Keratinocyte (primary cell): ENCODE results near the gene PLXNA3. TPM values are rescaled to one million over a fixed set of nuclear protein-coding genes. Genes with fewer than 3 reads are reported as not detected.

ENCODE experiments used
- DNase-seq: peaks from one replicate; pipeline ENCODE4 v3.0.0-alpha.2; 2011; ENCODE audit warnings: low read depth, missing footprints, low spot score
- FAIRE-seq: peaks from 2 replicates; lab custom pipeline; 2011; peaks lifted over from hg19 to GRCh38; lab: Jason Lieb, UNC
- H2AFZ ChIP-seq: 2 replicates; pipeline ENCODE4 v1.6.0; 2012; ENCODE audit warnings: low read length, control low read depth, inconsistent platforms; ENCODE audit not compliant: control insufficient read depth
- H3K27ac ChIP-seq: 2 replicates; pipeline ENCODE4 v1.5.1; 2011; ENCODE audit warnings: low read length; ENCODE audit not compliant: control insufficient read depth, insufficient read depth
- H3K27me3 ChIP-seq: 3 replicates; pipeline ENCODE4 v1.6.0; 2011; ENCODE audit warnings: low read length; ENCODE audit not compliant: control insufficient read depth, insufficient read depth; ENCODE audit errors: extremely low read depth
- H3K36me3 ChIP-seq, 2 experiments: 2 replicates in 1 of 2; 3 replicates in 1 of 2; pipeline ENCODE4 v1.5.1; 2011; ENCODE audit warnings: low read length in 2 of 2, mild to moderate bottlenecking in 1 of 2; ENCODE audit not compliant: control insufficient read depth in 2 of 2, insufficient read depth in 2 of 2; ENCODE audit errors: extremely low read depth in 1 of 2
- H3K4me1 ChIP-seq: 3 replicates; pipeline ENCODE4 v1.5.1; 2011; ENCODE audit warnings: low read length; ENCODE audit not compliant: control insufficient read depth, insufficient read depth; ENCODE audit errors: extremely low read depth
- H3K4me2 ChIP-seq: 3 replicates; pipeline ENCODE4 v1.6.0; 2011; ENCODE audit warnings: low read depth, low read length; ENCODE audit not compliant: control insufficient read depth, insufficient read depth; ENCODE audit errors: extremely low read depth
- H3K4me3 ChIP-seq, 3 experiments: fragments of 200-600 bp in 1 of 3; sonication (generic) in 1 of 3; 2 replicates in 2 of 3; 3 replicates in 1 of 3; pipeline ENCODE4 v1.5.1; 2011 to 2016; ENCODE audit warnings: low read length in 3 of 3, mild to moderate bottlenecking in 3 of 3, control low read depth in 2 of 3, inconsistent platforms in 1 of 3, low read depth in 1 of 3, mixed read lengths in 1 of 3, mixed run types in 1 of 3, moderate library complexity in 1 of 3; ENCODE audit not compliant: control insufficient read depth in 2 of 3, insufficient read depth in 2 of 3; ENCODE audit errors: extremely low read depth in 1 of 3
- H3K79me2 ChIP-seq: 2 replicates; pipeline ENCODE4 v1.6.0; 2012; ENCODE audit warnings: low read length; ENCODE audit not compliant: control insufficient read depth, insufficient read depth
- H3K9ac ChIP-seq: 3 replicates; pipeline ENCODE4 v1.6.0; 2011; ENCODE audit warnings: low read length; ENCODE audit not compliant: control insufficient read depth, insufficient read depth; ENCODE audit errors: extremely low read depth
- H3K9me1 ChIP-seq: 3 replicates; pipeline ENCODE4 v1.6.0; 2011; ENCODE audit warnings: low read length; ENCODE audit not compliant: control insufficient read depth, insufficient read depth; ENCODE audit errors: extremely low read depth
- H3K9me3 ChIP-seq: 2 replicates; pipeline ENCODE4 v1.5.1; 2012; ENCODE audit warnings: low read depth, low read length; ENCODE audit not compliant: control insufficient read depth
- H4K20me1 ChIP-seq: 3 replicates; pipeline ENCODE4 v1.6.0; 2011; ENCODE audit warnings: low read length; ENCODE audit not compliant: control insufficient read depth, insufficient read depth; ENCODE audit errors: extremely low read depth
- CTCF ChIP-seq, 3 experiments: IDR thresholded peaks in 1 of 3; conservative IDR thresholded peaks in 1 of 3; optimal IDR thresholded peaks in 1 of 3; 2 replicates in 2 of 3; 3 replicates in 1 of 3; pipeline versions ENCODE3 to v1.5.1; 2011; ENCODE audit warnings: low read length in 3 of 3, mild to moderate bottlenecking in 3 of 3, moderate library complexity in 2 of 3, control low read depth in 1 of 3, inconsistent platforms in 1 of 3; ENCODE audit not compliant: insufficient read depth in 2 of 3; ENCODE audit errors: extremely low read depth in 1 of 3
- EZH2 ChIP-seq: IDR thresholded peaks from one replicate; pipeline ENCODE4 v1.6.1; 2012; ENCODE audit warnings: inconsistent platforms, mild to moderate bottlenecking, low read length, moderate library complexity
- dilution Hi-C: fragments of 300-500 bp; cut with MboI; formaldehyde crosslinking; loops from one replicate; pipeline ENCODE4 v1.7.0; 2020; ENCODE audit warnings: low sequenced_read_pairs; ENCODE audit not compliant: extremely low pct_ligation_motif_present
- polyA plus RNA-seq, 5 experiments: library from polyadenylated mRNA; depleted of rRNA in 3 of 5; stranded (reverse) in 3 of 5; stranded (forward) in 1 of 5; unstranded in 1 of 5; fragments of >200 nt; gene quantifications; 1 replicate in 1 of 5; 2 replicates in 3 of 5; 3 replicates in 1 of 5; pipeline versions ENCODE4 v1.2.1 to v1.2.3, GENCODE V29; 2011 to 2012; ENCODE audit warnings: missing spikeins in 2 of 5, low read depth in 1 of 5, low replicate concordance in 1 of 5

PLXNA3 gene
- polyA plus RNA-seq, 1 donor (not counting 4 experiments of a cell fraction or from before 2014, with no cell fraction given): 7.6 TPM

GRCh38 chrX:154409222-154409871 lies 48.7 kb upstream of the PLXNA3 start, which contains the start of gene DNASE1L1:
Gene DNASE1L1, minus strand, starts transcription at chrX:154409254. Its CDS starts 3,686 bp downstream, at chrX:154405568.
- Histone ChIP-seq H3K36me3 (peaks cover 0 to 1% of the 10 kb centered on the region in 2 experiments), H3K9ac (peak within 1 kb of the TSS; percentile 33), H3K9me3 (no peaks in the 10 kb centered on the region), H4K20me1 (no peaks in the 10 kb centered on the region), H3K27ac (peak within 1 kb of the TSS; percentile 26), H3K79me2 (no peaks in the 10 kb centered on the region), H3K9me1 (no peaks in the 10 kb centered on the region), H3K4me1 (peaks cover 17% of the 10 kb centered on the region), H2AFZ (no peak within 1 kb of the TSS), H3K4me3 (peak within 1 kb of the TSS; percentile 45 to 51 (median 49)), H3K27me3 (no peaks in the 10 kb centered on the region), H3K4me2 (peak within 1 kb of the TSS; percentile 66)
- dilution Hi-C loops: no loop called here
- TF ChIP-seq EZH2 (no peak), CTCF (optimal IDR thresholded peaks at IDR 0.05 in 1 of 3, IDR thresholded peaks at IDR 0.05 in 1 of 3, conservative IDR thresholded peaks at IDR 0.05 in 1 of 3; ENCODE audit: extremely low read depth in 1 of 3, insufficient read depth in 2 of 3, low read length in 3 of 3) (no peak)
- FAIRE-seq (no peak), DNase-seq (no peak)

- TF ChIP-seq CTCF (optimal IDR thresholded peaks at IDR 0.05 in 1 of 3, IDR thresholded peaks at IDR 0.05 in 1 of 3, conservative IDR thresholded peaks at IDR 0.05 in 1 of 3; ENCODE audit: extremely low read depth in 1 of 3, insufficient read depth in 2 of 3, low read length in 3 of 3): no peak
- TF ChIP-seq EZH2: no peak
- H3K4me2 ChIP-seq: peak overlapping the region; percentile 72
- H3K4me1 ChIP-seq: peaks cover 17% of the 10 kb centered on the region
- H3K9ac ChIP-seq: peak overlapping the region; percentile 70
- no peaks in the 10 kb centered on the region for H3K36me3 ChIP-seq
- H3K9me3 ChIP-seq: no peaks in the 10 kb centered on the region
- H2AFZ ChIP-seq: peak overlapping the region; percentile 9
- FAIRE-seq (no peak), DNase-seq (no peak)
- H3K27ac ChIP-seq: peak overlapping the region; percentile 49
- no peaks in the 10 kb centered on the region for H4K20me1 ChIP-seq
- H3K79me2 ChIP-seq: no peaks in the 10 kb centered on the region
- H3K27me3 ChIP-seq: no peaks in the 10 kb centered on the region
- no peaks in the 10 kb centered on the region for H3K9me1 ChIP-seq
- peak overlapping the region; percentile 60 to 67 (median 66) for H3K4me3 ChIP-seq
- dilution Hi-C loops: no loop called here
Measured at GRCh38 chrX:154411981-154412340, 46.1 kb upstream of the PLXNA3 start.
